Smooth muscle cell (in vitro differentiated cells): ENCODE results near the gene TMEM108. TPM values are rescaled to one million over a fixed set of nuclear protein-coding genes. Genes with fewer than 3 reads are reported as not detected.

Experiments used
- DNase-seq: peaks from one replicate; lab custom pipeline; 2025; ENCODE audit not compliant: unreplicated experiment; lab: John Stamatoyannopoulos, UW
- H2AFZ ChIP-seq: fragments of 200-600 bp; sonication (generic); 2 replicates; pipeline ENCODE4 v1.6.0; 2016; ENCODE audit warnings: antibody characterized with exemption, low read depth, mild to moderate bottlenecking
- H3F3A ChIP-seq: fragments of 200-600 bp; sonication (generic); 2 replicates; pipeline ENCODE4 v1.6.0; 2017; ENCODE audit warnings: antibody characterized with exemption, low read depth
- H3K27ac ChIP-seq: fragments of 200-600 bp; sonication (generic); 2 replicates; pipeline ENCODE4 v1.5.1; 2016; ENCODE audit warnings: low read depth, mild to moderate bottlenecking
- H3K27me3 ChIP-seq: fragments of 200-600 bp; sonication (generic); 2 replicates; pipeline ENCODE4 v1.6.1; 2016; ENCODE audit warnings: low read depth, mild to moderate bottlenecking
- H3K36me3 ChIP-seq: fragments of 200-600 bp; sonication (generic); 2 replicates; pipeline ENCODE4 v1.5.1; 2016; ENCODE audit warnings: low read depth
- H3K4me1 ChIP-seq: fragments of 200-600 bp; sonication (generic); 2 replicates; pipeline ENCODE4 v1.5.1; 2016; ENCODE audit warnings: low read depth
- H3K4me2 ChIP-seq: fragments of 200-600 bp; sonication (generic); 2 replicates; pipeline ENCODE4 v1.6.0; 2016; ENCODE audit warnings: mild to moderate bottlenecking
- H3K4me3 ChIP-seq: fragments of 200-600 bp; sonication (generic); 2 replicates; pipeline ENCODE4 v1.5.1; 2016; ENCODE audit warnings: mild to moderate bottlenecking
- H3K79me2 ChIP-seq: fragments of 200-600 bp; sonication (generic); 2 replicates; pipeline ENCODE4 v1.6.0; 2016; ENCODE audit warnings: low read depth, mild to moderate bottlenecking
- H3K9ac ChIP-seq: fragments of 200-600 bp; sonication (generic); 2 replicates; pipeline ENCODE4 v1.6.0; 2016; ENCODE audit warnings: low read depth
- H3K9me3 ChIP-seq: fragments of 200-600 bp; sonication (generic); replicated peaks from 2 replicates; pipeline ENCODE4 v1.5.1; 2016; ENCODE audit warnings: low read depth
- H4K20me1 ChIP-seq: fragments of 200-600 bp; sonication (generic); 2 replicates; pipeline ENCODE4 v1.6.0; 2016; ENCODE audit warnings: low read depth
- WGBS: methylation state at CpG from one replicate; pipeline ENCODE4 v1.1.7; 2016; ENCODE audit warnings: low lambda C conversion rate; 5-methylcytosine and 5-hydroxymethylcytosine counted together
- polyA plus RNA-seq: library from polyadenylated mRNA; unstranded; fragments of >200 nt; fragmentation: Nextera tagmentation; extraction: Ambion mirVana; gene quantifications from 2 replicates; pipeline ENCODE4 v1.2.1, GENCODE V29; 2016
- total RNA-seq: library from RNA; depleted of rRNA; stranded (reverse); fragments of >200 nt; gene quantifications from 2 replicates; pipeline ENCODE4 v1.2.3, GENCODE V29; 2014
- TF ChIP-seq, protein P1 (sequence below): fragments of 200-600 bp; sonication (generic); IDR thresholded peaks from 2 replicates; pipeline ENCODE4 v1.5.1; 2017; ENCODE audit warnings: borderline replicate concordance, mild to moderate bottlenecking, antibody characterized with exemption; ENCODE audit not compliant: insufficient read depth, poor library complexity, severe bottlenecking

TMEM108 gene
- total and polyA plus RNA-seq, 2 experiments from 2014 or later: 2.4 to 10.8 TPM

DNA sequence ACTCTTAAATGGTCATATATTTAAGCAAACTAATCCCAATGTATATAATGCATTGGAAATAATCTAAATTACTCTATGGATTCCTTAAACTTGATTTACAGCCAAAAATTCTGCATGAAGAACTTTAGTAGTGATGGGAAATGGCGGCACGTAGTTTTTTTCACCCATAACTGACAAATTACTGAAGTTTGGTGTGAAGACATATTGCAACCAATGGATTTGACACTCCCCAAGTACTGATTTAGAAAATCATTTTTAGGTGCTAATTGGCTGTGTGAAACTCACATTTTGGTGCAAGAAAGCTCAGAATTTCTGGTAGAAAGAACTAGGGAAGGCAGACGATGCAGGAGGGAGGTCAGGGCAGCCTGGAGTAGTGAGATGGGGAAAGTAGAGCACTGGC lies 19.3 kb upstream of the TMEM108 start:
- no peaks in the 10 kb centered on the region for H3K79me2 ChIP-seq
- H3K4me1 ChIP-seq: no peaks in the 10 kb centered on the region
- H3K9me3 ChIP-seq: no peaks in the 10 kb centered on the region
- no peak overlapping the region for H3K4me3 ChIP-seq
- H3K27ac ChIP-seq: no peak overlapping the region
- no peaks in the 10 kb centered on the region for H3K27me3 ChIP-seq
- no peak for DNase-seq
- no peaks in the 10 kb centered on the region for H4K20me1 ChIP-seq
- TF ChIP-seq, protein P1, sequence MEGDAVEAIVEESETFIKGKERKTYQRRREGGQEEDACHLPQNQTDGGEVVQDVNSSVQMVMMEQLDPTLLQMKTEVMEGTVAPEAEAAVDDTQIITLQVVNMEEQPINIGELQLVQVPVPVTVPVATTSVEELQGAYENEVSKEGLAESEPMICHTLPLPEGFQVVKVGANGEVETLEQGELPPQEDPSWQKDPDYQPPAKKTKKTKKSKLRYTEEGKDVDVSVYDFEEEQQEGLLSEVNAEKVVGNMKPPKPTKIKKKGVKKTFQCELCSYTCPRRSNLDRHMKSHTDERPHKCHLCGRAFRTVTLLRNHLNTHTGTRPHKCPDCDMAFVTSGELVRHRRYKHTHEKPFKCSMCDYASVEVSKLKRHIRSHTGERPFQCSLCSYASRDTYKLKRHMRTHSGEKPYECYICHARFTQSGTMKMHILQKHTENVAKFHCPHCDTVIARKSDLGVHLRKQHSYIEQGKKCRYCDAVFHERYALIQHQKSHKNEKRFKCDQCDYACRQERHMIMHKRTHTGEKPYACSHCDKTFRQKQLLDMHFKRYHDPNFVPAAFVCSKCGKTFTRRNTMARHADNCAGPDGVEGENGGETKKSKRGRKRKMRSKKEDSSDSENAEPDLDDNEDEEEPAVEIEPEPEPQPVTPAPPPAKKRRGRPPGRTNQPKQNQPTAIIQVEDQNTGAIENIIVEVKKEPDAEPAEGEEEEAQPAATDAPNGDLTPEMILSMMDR: no peak
- H3K36me3 ChIP-seq: no peaks in the 10 kb centered on the region
- no peak overlapping the region for H3K4me2 ChIP-seq
- 96% methylated on average over 3 of the region's 3 CpGs for WGBS
- H3F3A ChIP-seq: no peaks in the 10 kb centered on the region
- no peak overlapping the region for H3K9ac ChIP-seq
- H2AFZ ChIP-seq: no peak overlapping the region

DNA sequence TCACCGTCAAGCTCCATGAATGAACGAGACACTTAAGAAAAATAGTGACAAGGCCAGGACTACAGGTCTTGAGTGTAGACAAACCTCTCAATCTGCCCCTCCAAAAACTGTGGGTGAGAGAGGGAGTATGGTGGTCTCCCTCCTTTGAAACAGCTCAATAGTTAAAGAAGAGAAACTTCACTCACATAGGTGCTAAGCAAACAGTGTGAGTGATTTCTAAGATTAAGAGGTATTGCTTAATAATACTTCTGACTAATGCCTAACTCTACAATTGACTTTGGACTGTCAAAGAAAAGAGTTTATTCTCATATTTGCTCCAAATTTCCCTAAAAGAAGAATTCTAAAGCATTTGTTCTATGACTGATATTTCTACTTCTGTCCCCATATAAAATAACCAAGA lies 17.0 kb upstream of the TMEM108 start:
- no peak overlapping the region for H3K9ac ChIP-seq
- TF ChIP-seq, protein P1: no peak
- no peaks in the 10 kb centered on the region for H3K36me3 ChIP-seq
- no peak overlapping the region for H3K27ac ChIP-seq
- H3K9me3 ChIP-seq: no peaks in the 10 kb centered on the region
- DNase-seq: no peak
- H3K4me3 ChIP-seq: no peak overlapping the region
- H3F3A ChIP-seq: no peaks in the 10 kb centered on the region
- WGBS: 90% methylated on average over 2 of the region's 2 CpGs
- no peaks in the 10 kb centered on the region for H4K20me1 ChIP-seq
- no peaks in the 10 kb centered on the region for H3K79me2 ChIP-seq
- H2AFZ ChIP-seq: no peak overlapping the region
- H3K27me3 ChIP-seq: no peaks in the 10 kb centered on the region
- H3K4me2 ChIP-seq: no peak overlapping the region
- H3K4me1 ChIP-seq: no peaks in the 10 kb centered on the region

DNA sequence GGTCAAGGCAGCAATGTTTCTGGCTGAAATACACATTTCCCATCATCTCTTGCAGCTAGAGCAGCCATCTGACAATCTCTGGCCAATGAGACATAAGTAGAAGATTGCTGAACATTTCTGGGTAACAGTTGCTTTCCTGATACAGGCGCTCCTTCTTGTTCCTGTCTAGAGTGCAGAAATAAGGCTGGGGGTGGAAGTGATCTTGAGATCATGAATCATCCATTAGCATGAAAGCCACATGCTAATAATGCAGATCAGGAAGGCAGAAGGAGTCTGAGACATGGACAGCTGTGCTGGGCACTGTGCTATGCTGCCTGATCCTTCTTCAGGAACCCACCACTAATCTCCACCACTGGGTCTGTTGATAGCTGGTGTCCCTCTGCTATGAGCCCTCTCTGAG lies 14.8 kb upstream of the TMEM108 start:
- WGBS: 85% methylated on average over 1 of the region's 1 CpG
- Histone ChIP-seq H4K20me1 (no peaks in the 10 kb centered on the region), H3K27ac (no peak overlapping the region), H2AFZ (no peak overlapping the region), H3K27me3 (no peaks in the 10 kb centered on the region), H3K36me3 (no peaks in the 10 kb centered on the region), H3F3A (no peaks in the 10 kb centered on the region), H3K4me1 (no peaks in the 10 kb centered on the region), H3K4me3 (no peak overlapping the region), H3K79me2 (no peaks in the 10 kb centered on the region), H3K9ac (no peak overlapping the region), H3K4me2 (no peak overlapping the region), H3K9me3 (no peaks in the 10 kb centered on the region)
- no peak for DNase-seq
- TF ChIP-seq, protein P1: no peak

DNA sequence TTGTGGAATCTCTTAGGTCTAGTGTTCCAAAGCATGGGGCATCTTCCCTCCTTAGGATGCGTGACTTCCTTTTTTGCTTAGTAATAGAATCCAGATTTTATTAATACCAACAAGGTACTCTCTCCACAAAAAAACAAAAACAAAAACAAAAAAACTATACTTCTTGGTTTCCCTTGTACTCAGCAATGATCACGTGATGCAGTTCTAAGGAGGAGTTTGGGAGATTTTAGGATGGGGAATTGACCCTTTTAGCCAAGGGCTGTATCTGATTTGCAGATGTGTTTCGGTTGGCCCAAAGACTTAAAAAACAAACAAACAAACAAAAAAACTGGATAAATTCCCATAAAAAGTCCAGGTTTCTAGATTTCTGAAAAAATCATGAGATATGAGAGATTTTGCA lies 12.6 kb upstream of the TMEM108 start:
- no peaks in the 10 kb centered on the region for H3K4me1 ChIP-seq
- H3K27ac ChIP-seq: no peak overlapping the region
- H3K4me3 ChIP-seq: no peak overlapping the region
- H3K9ac ChIP-seq: no peak overlapping the region
- H3K79me2 ChIP-seq: no peaks in the 10 kb centered on the region
- H3K36me3 ChIP-seq: no peaks in the 10 kb centered on the region
- H3K27me3 ChIP-seq: no peaks in the 10 kb centered on the region
- H3F3A ChIP-seq: no peaks in the 10 kb centered on the region
- no peak overlapping the region for H3K4me2 ChIP-seq
- no peak overlapping the region for H2AFZ ChIP-seq
- TF ChIP-seq, protein P1: no peak
- no peak for DNase-seq
- no peaks in the 10 kb centered on the region for H3K9me3 ChIP-seq
- no peaks in the 10 kb centered on the region for H4K20me1 ChIP-seq
- WGBS: 75% methylated on average over 3 of the region's 3 CpGs
